HCT116 (cell line): ENCODE data around the gene BTBD9. TPM values are rescaled to one million over a fixed set of nuclear protein-coding genes. Genes with fewer than 3 reads are reported as not detected.

Experiments used
- ATAC-seq: fragments of 200-7000 bp; cut with Tn5 transposase; 2 replicates; pipeline ENCODE4 v1.9.1; 2020; ENCODE audit warnings: mild to moderate bottlenecking, moderate library complexity
- BruUV-seq: library from RNA; stranded (reverse); fragments of 400-500 nt; replicated peaks from 2 replicates; lab custom pipeline; 2021; lab: Mats Ljungman, UMichigan
- CTCF ChIA-PET: fragments of 300-600 bp; sonication (Branson Sonifier 250); formaldehyde crosslinking; loops from one replicate; lab custom pipeline; 2021; ENCODE audit warnings: antibody characterized with exemption; lab: Charles Lee
- POLR2A ChIA-PET: fragments of 300-600, 350-600 bp; sonication (Branson Sonifier 250); formaldehyde crosslinking; loops from one replicate; lab custom pipeline; 2021; ENCODE audit warnings: antibody characterized with exemption; lab: Charles Lee
- RAD21 ChIA-PET, 2 experiments: fragments of 300-600 bp; sonication (Branson Sonifier 250); formaldehyde crosslinking; loops; one replicate each; lab custom pipeline; 2023; ENCODE audit warnings: low total read pairs in 2 of 2; ENCODE audit not compliant: uncharacterized antibody in 2 of 2, unreplicated experiment in 2 of 2, low non-redundant PET in 1 of 2; lab: Charles Lee
- DNase-seq: peaks from one replicate; pipeline ENCODE4 v3.0.0-alpha.2; 2010; ENCODE audit warnings: low read depth, low spot score
- H2AFZ ChIP-seq: fragments of 200-600 bp; shearing (Covaris generic), sonication (generic); 2 replicates; pipeline ENCODE4 v1.6.1; 2017; ENCODE audit warnings: low read depth, mixed run types, mixed read lengths, antibody characterized with exemption, low read length; ENCODE audit not compliant: poor library complexity, severe bottlenecking
- H3K27ac ChIP-seq: 2 replicates; pipeline ENCODE4 v1.5.1; 2012; ENCODE audit warnings: low read depth, low read length
- H3K27me3 ChIP-seq: fragments of 200-600 bp; sonication (generic); 2 replicates; pipeline ENCODE4 v1.6.1; 2016; ENCODE audit warnings: mixed run types, low read length, mixed read lengths; ENCODE audit not compliant: insufficient read depth
- H3K36me3 ChIP-seq, 2 experiments: fragments of 200-500 bp in 1 of 2; fragments of 200-600 bp in 1 of 2; sonication (Bioruptor generic) in 1 of 2; sonication (generic) in 1 of 2; 2 replicates each; pipeline versions ENCODE4 v1.5.1 to v1.6.1; 2014 to 2016; ENCODE audit warnings: low read length in 2 of 2, inconsistent platforms in 1 of 2, mixed read lengths in 1 of 2, mixed run types in 1 of 2; ENCODE audit not compliant: insufficient read depth in 2 of 2, control insufficient read depth in 1 of 2
- H3K4me1 ChIP-seq, 2 experiments: fragments of 200-600 bp in 1 of 2; sonication (generic) in 1 of 2; 2 replicates each; pipeline versions ENCODE4 v1.5.1 to v1.6.1; 2012 to 2017; ENCODE audit warnings: low read length in 2 of 2, inconsistent platforms in 1 of 2, mild to moderate bottlenecking in 1 of 2, mixed read lengths in 1 of 2, mixed run types in 1 of 2, moderate library complexity in 1 of 2; ENCODE audit not compliant: insufficient read depth in 2 of 2, control insufficient read depth in 1 of 2
- H3K4me2 ChIP-seq: fragments of 200-600 bp; sonication (generic); 2 replicates; pipeline ENCODE4 v1.6.1; 2017; ENCODE audit warnings: mixed run types, low read length, mixed read lengths
- H3K4me3 ChIP-seq, 2 experiments: fragments of 200-600 bp in 1 of 2; sonication (generic) in 1 of 2; replicated peaks in 1 of 2; 2 replicates each; pipeline ENCODE4 v1.5.1; 2011 to 2016; ENCODE audit warnings: low read length in 2 of 2, control low read depth in 1 of 2, low read depth in 1 of 2, mild to moderate bottlenecking in 1 of 2, mixed read lengths in 1 of 2, mixed run types in 1 of 2
- H3K79me2 ChIP-seq: fragments of 200-600 bp; sonication (generic); 2 replicates; pipeline ENCODE4 v1.6.1; 2017; ENCODE audit warnings: mild to moderate bottlenecking, mixed run types, low read length, moderate library complexity, mixed read lengths; ENCODE audit not compliant: insufficient read depth
- H3K9ac ChIP-seq: fragments of 200-600 bp; sonication (generic); 2 replicates; pipeline ENCODE4 v1.6.1; 2016; ENCODE audit warnings: low read length, mixed read lengths
- H3K9me2 ChIP-seq: fragments of 200-600 bp; sonication (generic), shearing (Covaris generic); 2 replicates; pipeline ENCODE4 v1.6.1; 2017; ENCODE audit warnings: mixed run types, mild to moderate bottlenecking, moderate library complexity; ENCODE audit not compliant: insufficient read depth
- H3K9me3 ChIP-seq, 2 experiments: fragments of 200-500 bp in 1 of 2; fragments of 200-600 bp in 1 of 2; sonication (Bioruptor generic) in 1 of 2; sonication (generic) in 1 of 2; 2 replicates each; pipeline ENCODE4 v1.6.1; 2014 to 2017; ENCODE audit warnings: low read length in 2 of 2, mixed read lengths in 2 of 2, inconsistent platforms in 1 of 2, low read depth in 1 of 2, mild to moderate bottlenecking in 1 of 2, mixed run types in 1 of 2, moderate library complexity in 1 of 2; ENCODE audit not compliant: control insufficient read depth in 1 of 2, insufficient read depth in 1 of 2
- H4K20me1 ChIP-seq: fragments of 200-600 bp; sonication (generic), shearing (Covaris generic); 2 replicates; pipeline ENCODE4 v1.6.1; 2017; ENCODE audit warnings: mixed run types, mild to moderate bottlenecking, moderate library complexity; ENCODE audit not compliant: insufficient read depth
- CBX3 ChIP-seq: IDR thresholded peaks from 2 replicates; pipeline ENCODE4 v1.6.1; 2012; ENCODE audit warnings: low read depth
- CTCF ChIP-seq, 3 experiments: fragments of 200-600 bp in 1 of 3; sonication (generic) in 1 of 3; IDR thresholded peaks in 2 of 3; conservative IDR thresholded peaks in 1 of 3; 2 replicates each; pipeline ENCODE4 v1.5.1; 2012 to 2017; ENCODE audit warnings: low read depth in 2 of 3, low read length in 2 of 3, antibody characterized with exemption in 1 of 3, borderline replicate concordance in 1 of 3, control low read depth in 1 of 3, mild to moderate bottlenecking in 1 of 3, mixed read lengths in 1 of 3, mixed run types in 1 of 3, moderate library complexity in 1 of 3; ENCODE audit not compliant: insufficient read depth in 1 of 3
- ELF1 ChIP-seq: IDR thresholded peaks from 2 replicates; pipeline ENCODE4 v1.6.1; 2012; ENCODE audit warnings: low read depth, borderline replicate concordance
- FOSL1 ChIP-seq: IDR thresholded peaks from 2 replicates; pipeline ENCODE4 v1.6.1; 2012; ENCODE audit warnings: low read depth
- JUND ChIP-seq: IDR thresholded peaks from 2 replicates; pipeline ENCODE4 v1.6.1; 2012
- POLR2A ChIP-seq: IDR thresholded peaks from 2 replicates; pipeline ENCODE4 v1.7.0; 2011; ENCODE audit warnings: borderline replicate concordance; ENCODE audit not compliant: insufficient read depth, insufficient read length; ENCODE audit errors: extremely low read depth
- POLR2AphosphoS5 ChIP-seq: IDR thresholded peaks from 2 replicates; pipeline ENCODE4 v1.6.1; 2011; ENCODE audit warnings: mild to moderate bottlenecking, low read depth, low read length, moderate library complexity
- SRF ChIP-seq: IDR thresholded peaks from 2 replicates; pipeline ENCODE4 v1.6.1; 2012; ENCODE audit warnings: low read depth
- TCF7L2 ChIP-seq: IDR thresholded peaks from 2 replicates; pipeline ENCODE4 v1.7.0; 2011; ENCODE audit warnings: borderline replicate concordance, inconsistent platforms; ENCODE audit not compliant: insufficient read depth, insufficient read length; ENCODE audit errors: extremely low read depth
- YY1 ChIP-seq: IDR thresholded peaks from 2 replicates; pipeline ENCODE4 v1.6.1; 2011; ENCODE audit warnings: low read length, low read depth, moderate library complexity, mild to moderate bottlenecking; ENCODE audit not compliant: insufficient replicate concordance; ENCODE audit errors: extremely low read depth
- ZFX ChIP-seq: fragments of 450-650 bp; IDR thresholded peaks from 2 replicates; pipeline ENCODE4 v1.6.1; 2017
- intact Hi-C: fragments of 100-400 bp; cut with micrococcal nuclease; formaldehyde crosslinking; loops from 2 replicates; pipeline ENCODE4 v1.10.0; 2022
- total RNA-seq: library from RNA; stranded (reverse); gene quantifications from one replicate; pipeline ENCODE4 v1.2.1, GENCODE V29; 2021; ENCODE audit not compliant: unreplicated experiment

The BTBD9 gene
- total RNA-seq, 1 experiment from 2014 or later = 10.9 TPM

- Histone ChIP-seq H3K4me2 (no peak overlapping the region), H3K36me3 (no peaks in the 10 kb centered on the region), H3K9ac (no peak overlapping the region), H2AFZ (no peak overlapping the region), H3K27ac (no peak overlapping the region), H4K20me1 (no peaks in the 10 kb centered on the region), H3K27me3 (no peaks in the 10 kb centered on the region), H3K4me3 (no peak overlapping the region), H3K79me2 (no peaks in the 10 kb centered on the region), H3K9me2 (no peaks in the 10 kb centered on the region), H3K4me1 (peaks cover 0 to 5% of the 10 kb centered on the region in 2 experiments; a peak in 1 of 4 replicates), H3K9me3 (no peaks in the 10 kb centered on the region)
- no peak for DNase-seq
- ATAC-seq = no peak
- no peak for TF ChIP-seq YY1
- no peak for TF ChIP-seq ELF1
- TF ChIP-seq SRF = no peak
- TF ChIP-seq POLR2AphosphoS5 = no peak
- TF ChIP-seq ZFX = no peak
- TF ChIP-seq TCF7L2 = no peak
- no peak for TF ChIP-seq CBX3
- no peak for TF ChIP-seq JUND
- TF ChIP-seq CTCF (IDR thresholded peaks at IDR 0.05 in 2 of 3, conservative IDR thresholded peaks at IDR 0.05 in 1 of 3; ENCODE audit: borderline replicate concordance in 1 of 3, insufficient read depth in 1 of 3, low read depth in 2 of 3, low read length in 2 of 3) = no peak
- TF ChIP-seq FOSL1 = no peak
- TF ChIP-seq POLR2A = no peak
- POLR2A ChIA-PET = no interaction called here
- RAD21 ChIA-PET = no interaction called here
- CTCF ChIA-PET = no interaction called here
- intact Hi-C loops = no loop called here
- no TSS peak for BruUV-seq
These were observed 236.2 kb downstream of the BTBD9 start for GRCh38 chr6:38403548-38403947.
